Measurements from ENCODE around the gene ZC3H15.

DNA sequence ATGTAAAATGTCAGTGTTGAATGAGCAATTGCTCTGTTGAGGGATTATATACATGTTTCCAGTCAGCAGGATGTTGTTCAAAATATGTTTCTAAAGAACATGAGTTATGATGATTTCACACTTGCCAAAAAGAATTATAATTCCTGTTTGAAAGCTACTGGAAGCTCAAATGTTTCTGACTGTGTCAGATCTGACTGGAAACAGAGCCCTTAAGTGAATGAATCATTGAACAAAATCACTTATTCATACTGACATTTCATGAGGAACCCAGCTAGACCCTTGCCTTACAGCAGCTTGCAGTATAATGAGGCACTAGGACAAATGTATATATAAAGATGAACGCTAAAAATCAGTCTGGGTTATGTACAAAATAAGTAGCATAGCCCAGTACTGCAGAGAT lies 68.4 kb downstream of the ZC3H15 start:
- TF ChIP-seq, protein P1, sequence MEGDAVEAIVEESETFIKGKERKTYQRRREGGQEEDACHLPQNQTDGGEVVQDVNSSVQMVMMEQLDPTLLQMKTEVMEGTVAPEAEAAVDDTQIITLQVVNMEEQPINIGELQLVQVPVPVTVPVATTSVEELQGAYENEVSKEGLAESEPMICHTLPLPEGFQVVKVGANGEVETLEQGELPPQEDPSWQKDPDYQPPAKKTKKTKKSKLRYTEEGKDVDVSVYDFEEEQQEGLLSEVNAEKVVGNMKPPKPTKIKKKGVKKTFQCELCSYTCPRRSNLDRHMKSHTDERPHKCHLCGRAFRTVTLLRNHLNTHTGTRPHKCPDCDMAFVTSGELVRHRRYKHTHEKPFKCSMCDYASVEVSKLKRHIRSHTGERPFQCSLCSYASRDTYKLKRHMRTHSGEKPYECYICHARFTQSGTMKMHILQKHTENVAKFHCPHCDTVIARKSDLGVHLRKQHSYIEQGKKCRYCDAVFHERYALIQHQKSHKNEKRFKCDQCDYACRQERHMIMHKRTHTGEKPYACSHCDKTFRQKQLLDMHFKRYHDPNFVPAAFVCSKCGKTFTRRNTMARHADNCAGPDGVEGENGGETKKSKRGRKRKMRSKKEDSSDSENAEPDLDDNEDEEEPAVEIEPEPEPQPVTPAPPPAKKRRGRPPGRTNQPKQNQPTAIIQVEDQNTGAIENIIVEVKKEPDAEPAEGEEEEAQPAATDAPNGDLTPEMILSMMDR (IDR thresholded peaks at IDR 0.05) = no peak
- TF ChIP-seq POLR2A (IDR thresholded peaks at IDR 0.05) = no peak

All from heart left ventricle (tissue), 13 donors.